SK-N-SH (cell line): Measurements from ENCODE around the gene NRARP.

Experiments
- EP300 ChIP-seq, 2 experiments: IDR thresholded peaks; 2 replicates each; pipeline versions ENCODE4 v1.4.0 to v1.6.1; 2012; ENCODE audit warnings: borderline replicate concordance in 1 of 2, low read depth in 1 of 2, low read length in 1 of 2
- FOSL2 ChIP-seq: IDR thresholded peaks from 2 replicates; pipeline ENCODE4 v1.4.0; 2012; ENCODE audit warnings: low read depth, mild to moderate bottlenecking, moderate library complexity, borderline replicate concordance
- JUND ChIP-seq: IDR thresholded peaks from 2 replicates; pipeline ENCODE4 v1.4.0; 2012
- POLR2AphosphoS5 ChIP-seq: IDR thresholded peaks from 2 replicates; pipeline ENCODE4 v1.6.1; 2012; ENCODE audit warnings: low read depth, low read length
- RCOR1 ChIP-seq: fragments of 150-350 bp; IDR thresholded peaks from 2 replicates; pipeline ENCODE4 v1.6.1; 2017; ENCODE audit warnings: antibody characterized with exemption, low read length
- RXRA ChIP-seq: IDR thresholded peaks from 2 replicates; pipeline ENCODE4 v1.4.0; 2012; ENCODE audit warnings: low read depth, mild to moderate bottlenecking, borderline replicate concordance
- TAF1 ChIP-seq: IDR thresholded peaks from 2 replicates; pipeline ENCODE4 v1.6.1; 2012; ENCODE audit warnings: low read depth, mild to moderate bottlenecking, low read length, moderate library complexity, borderline replicate concordance
- TF ChIP-seq, protein P1 (sequence below): fragments of 200-600 bp; sonication (generic); IDR thresholded peaks from 2 replicates; pipeline ENCODE4 v1.6.1; 2017; ENCODE audit warnings: antibody characterized with exemption, mild to moderate bottlenecking, moderate library complexity
- TF ChIP-seq, protein P2 (sequence below): IDR thresholded peaks from 2 replicates; pipeline ENCODE4 v1.6.1; 2012; ENCODE audit warnings: mild to moderate bottlenecking, low read depth, low read length, moderate library complexity
- TF ChIP-seq, protein P3 (sequence below): IDR thresholded peaks from 2 replicates; pipeline ENCODE4 v1.4.0; 2012; ENCODE audit warnings: low read depth

DNA sequence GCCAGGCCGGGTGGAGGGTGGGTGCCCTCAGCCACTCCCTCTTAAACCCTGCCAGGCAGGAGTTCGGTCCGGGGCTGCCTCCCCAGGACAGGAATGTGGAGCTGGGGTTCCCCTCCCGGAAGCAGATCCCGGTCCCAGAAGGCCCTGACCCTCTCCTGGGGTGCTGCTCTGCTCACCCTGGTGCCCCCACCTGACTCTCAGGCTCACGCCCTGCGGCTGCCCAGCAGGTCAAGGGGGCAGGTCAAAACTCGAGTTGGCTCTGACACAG is 3.7 kb upstream of the NRARP start:
- no peak for TF ChIP-seq EP300 (IDR thresholded peaks at IDR 0.05; ENCODE audit: borderline replicate concordance in 1 of 2, low read depth in 1 of 2, low read length in 1 of 2)
- TF ChIP-seq, protein P1, sequence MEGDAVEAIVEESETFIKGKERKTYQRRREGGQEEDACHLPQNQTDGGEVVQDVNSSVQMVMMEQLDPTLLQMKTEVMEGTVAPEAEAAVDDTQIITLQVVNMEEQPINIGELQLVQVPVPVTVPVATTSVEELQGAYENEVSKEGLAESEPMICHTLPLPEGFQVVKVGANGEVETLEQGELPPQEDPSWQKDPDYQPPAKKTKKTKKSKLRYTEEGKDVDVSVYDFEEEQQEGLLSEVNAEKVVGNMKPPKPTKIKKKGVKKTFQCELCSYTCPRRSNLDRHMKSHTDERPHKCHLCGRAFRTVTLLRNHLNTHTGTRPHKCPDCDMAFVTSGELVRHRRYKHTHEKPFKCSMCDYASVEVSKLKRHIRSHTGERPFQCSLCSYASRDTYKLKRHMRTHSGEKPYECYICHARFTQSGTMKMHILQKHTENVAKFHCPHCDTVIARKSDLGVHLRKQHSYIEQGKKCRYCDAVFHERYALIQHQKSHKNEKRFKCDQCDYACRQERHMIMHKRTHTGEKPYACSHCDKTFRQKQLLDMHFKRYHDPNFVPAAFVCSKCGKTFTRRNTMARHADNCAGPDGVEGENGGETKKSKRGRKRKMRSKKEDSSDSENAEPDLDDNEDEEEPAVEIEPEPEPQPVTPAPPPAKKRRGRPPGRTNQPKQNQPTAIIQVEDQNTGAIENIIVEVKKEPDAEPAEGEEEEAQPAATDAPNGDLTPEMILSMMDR, result no peak
- TF ChIP-seq POLR2AphosphoS5, result no peak
- TF ChIP-seq RCOR1, result no peak
- TF ChIP-seq JUND, result no peak
- no peak for TF ChIP-seq FOSL2
- TF ChIP-seq TAF1, result no peak
- TF ChIP-seq, protein P2, sequence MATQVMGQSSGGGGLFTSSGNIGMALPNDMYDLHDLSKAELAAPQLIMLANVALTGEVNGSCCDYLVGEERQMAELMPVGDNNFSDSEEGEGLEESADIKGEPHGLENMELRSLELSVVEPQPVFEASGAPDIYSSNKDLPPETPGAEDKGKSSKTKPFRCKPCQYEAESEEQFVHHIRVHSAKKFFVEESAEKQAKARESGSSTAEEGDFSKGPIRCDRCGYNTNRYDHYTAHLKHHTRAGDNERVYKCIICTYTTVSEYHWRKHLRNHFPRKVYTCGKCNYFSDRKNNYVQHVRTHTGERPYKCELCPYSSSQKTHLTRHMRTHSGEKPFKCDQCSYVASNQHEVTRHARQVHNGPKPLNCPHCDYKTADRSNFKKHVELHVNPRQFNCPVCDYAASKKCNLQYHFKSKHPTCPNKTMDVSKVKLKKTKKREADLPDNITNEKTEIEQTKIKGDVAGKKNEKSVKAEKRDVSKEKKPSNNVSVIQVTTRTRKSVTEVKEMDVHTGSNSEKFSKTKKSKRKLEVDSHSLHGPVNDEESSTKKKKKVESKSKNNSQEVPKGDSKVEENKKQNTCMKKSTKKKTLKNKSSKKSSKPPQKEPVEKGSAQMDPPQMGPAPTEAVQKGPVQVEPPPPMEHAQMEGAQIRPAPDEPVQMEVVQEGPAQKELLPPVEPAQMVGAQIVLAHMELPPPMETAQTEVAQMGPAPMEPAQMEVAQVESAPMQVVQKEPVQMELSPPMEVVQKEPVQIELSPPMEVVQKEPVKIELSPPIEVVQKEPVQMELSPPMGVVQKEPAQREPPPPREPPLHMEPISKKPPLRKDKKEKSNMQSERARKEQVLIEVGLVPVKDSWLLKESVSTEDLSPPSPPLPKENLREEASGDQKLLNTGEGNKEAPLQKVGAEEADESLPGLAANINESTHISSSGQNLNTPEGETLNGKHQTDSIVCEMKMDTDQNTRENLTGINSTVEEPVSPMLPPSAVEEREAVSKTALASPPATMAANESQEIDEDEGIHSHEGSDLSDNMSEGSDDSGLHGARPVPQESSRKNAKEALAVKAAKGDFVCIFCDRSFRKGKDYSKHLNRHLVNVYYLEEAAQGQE, result no peak
- TF ChIP-seq, protein P3, sequence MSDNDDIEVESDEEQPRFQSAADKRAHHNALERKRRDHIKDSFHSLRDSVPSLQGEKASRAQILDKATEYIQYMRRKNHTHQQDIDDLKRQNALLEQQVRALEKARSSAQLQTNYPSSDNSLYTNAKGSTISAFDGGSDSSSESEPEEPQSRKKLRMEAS, result no peak
- no peak for TF ChIP-seq RXRA
